Transverse colon (tissue), 4 donors: ENCODE measurements around the gene ZC3H4. TPM values are rescaled to one million over a fixed set of nuclear protein-coding genes. Genes with fewer than 3 reads are reported as not detected.
A peak's percentile ranks its signal among the peaks of the same experiment; 100 is the strongest.

Experiments
- DNase-seq: peaks from one replicate; pipeline ENCODE4 v3.0.0-alpha.2; 2019
- H3K27ac ChIP-seq, 4 donors: fragments of 200-600 bp; sonication (generic); 2 replicates each; pipeline ENCODE4 v1.5.1; 2016 to 2018; ENCODE audit warnings: inconsistent platforms in 4 of 4
- H3K27me3 ChIP-seq: fragments of 200-600 bp; sonication (generic); 2 replicates; pipeline ENCODE4 v1.5.1; 2017; ENCODE audit warnings: inconsistent platforms
- H3K36me3 ChIP-seq, 4 donors: fragments of 200-600 bp; sonication (generic); 2 replicates each; pipeline ENCODE4 v1.5.1; 2017 to 2019; ENCODE audit warnings: inconsistent platforms in 4 of 4
- H3K4me1 ChIP-seq, 4 donors: fragments of 200-600 bp; sonication (generic); 2 replicates each; pipeline ENCODE4 v1.5.1; 2017 to 2020; ENCODE audit warnings: inconsistent platforms in 4 of 4
- H3K4me3 ChIP-seq, 4 donors: fragments of 200-600 bp; sonication (generic); 1 replicate in 1 of 4; 2 replicates in 3 of 4; pipeline versions ENCODE4 v1.5.1 to v1.6.1; 2017 to 2019; ENCODE audit warnings: inconsistent platforms in 4 of 4
- H3K9me3 ChIP-seq, 2 donors: fragments of 200-600 bp; sonication (generic); 2 replicates each; pipeline ENCODE4 v1.5.1; 2017 to 2019; ENCODE audit warnings: inconsistent platforms in 2 of 2
- EP300 ChIP-seq: sonication (generic); formaldehyde crosslinking; IDR thresholded peaks from one replicate; pipeline ENCODE4 v1.6.1; 2017; ENCODE audit warnings: antibody characterized with exemption, low read depth
- POLR2A ChIP-seq: fragments of 450-650 bp; IDR thresholded peaks from one replicate; pipeline ENCODE4 v1.6.1; 2016; ENCODE audit warnings: antibody characterized with exemption, mild to moderate bottlenecking, moderate library complexity
- POLR2AphosphoS5 ChIP-seq, 3 donors: sonication (generic); formaldehyde crosslinking; IDR thresholded peaks; one replicate each; pipeline ENCODE4 v1.6.1; 2016; ENCODE audit warnings: antibody characterized with exemption in 3 of 3
- WGBS, 2 donors: methylation state at CpG; one replicate each; pipeline ENCODE4 v1.1.5; 2018; ENCODE audit warnings: low coverage in 1 of 2; 5-methylcytosine and 5-hydroxymethylcytosine counted together
- in situ Hi-C, 4 donors: fragments of 200-750 bp; cut with MboI; loops; one replicate each; pipeline versions ENCODE4 v1.15.0 to v1.15.1; 2017; ENCODE audit warnings: low sequenced_read_pairs in 3 of 4, low pct_ligation_motif_present in 1 of 4, low pct_unique_long_range_greater_than_20kb in 1 of 4
- intact Hi-C: fragments of 100-400 bp; cut with DNase I; formaldehyde crosslinking; loops from one replicate; pipeline ENCODE4 v1.15.1; 2023; ENCODE audit warnings: low total_unique reads
- total RNA-seq, 4 donors: library from RNA; depleted of rRNA; stranded (reverse); fragments of >200 nt; gene quantifications; one replicate each; pipeline ENCODE4 v1.1.0, GENCODE V29; 2016
- TF ChIP-seq, protein P1 (sequence below), 5 experiments: fragments of 200-600 bp in 3 of 5; fragments of 450-650 bp in 2 of 5; sonication (generic) in 3 of 5; IDR thresholded peaks; 1 replicate in 2 of 5; 2 replicates in 3 of 5; pipeline ENCODE4 v1.5.1; 2016 to 2017; ENCODE audit warnings: antibody characterized with exemption in 5 of 5, inconsistent platforms in 3 of 5, mild to moderate bottlenecking in 2 of 5, moderate library complexity in 1 of 5

ZC3H4 gene
- total RNA-seq, 4 donors from 2014 or later: 25.4 to 32.2 (median 28.0) TPM

DNA sequence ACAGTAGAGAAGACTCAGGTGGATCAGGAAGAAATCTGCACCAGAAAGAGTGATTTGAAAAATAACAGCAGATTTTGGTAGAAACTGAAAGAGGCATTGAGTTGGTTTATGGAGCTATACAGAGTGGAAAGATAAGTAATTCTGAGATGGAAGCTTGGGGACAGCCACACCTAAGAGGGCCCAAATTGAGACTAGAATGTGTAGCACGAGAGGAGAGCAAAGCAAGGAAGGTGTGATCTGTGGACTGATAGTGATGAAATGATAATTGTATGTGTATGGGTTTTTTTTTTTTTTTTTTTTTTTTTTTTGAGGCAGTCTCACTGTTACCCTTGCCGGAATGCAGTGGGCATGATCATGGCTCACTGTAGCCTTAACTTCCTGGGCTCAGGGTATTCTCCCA is 33.3 kb upstream of the ZC3H4 start:
- Histone ChIP-seq H3K27ac (peak overlapping the region in 2 of 4 donors; percentile 14 to 21), H3K9me3 (no peaks in the 10 kb centered on the region), H3K36me3 (peaks cover 0 to 35% (median 12%) of the 10 kb centered on the region in 4 donors), H3K4me3 (no peak overlapping the region), H3K4me1 (peaks cover 0 to 28% (median 6%) of the 10 kb centered on the region in 4 donors), H3K27me3 (no peaks in the 10 kb centered on the region)
- in situ Hi-C loops (loop anchor here in 2 of 4 donors (5.0 to 10.0 kb wide), 3 partner anchors 48 to 100 kb away; no protein-coding TSS in a partner anchor), intact Hi-C loops (loop anchor here (5.0 kb wide), 1 partner anchor 100 kb away; no protein-coding TSS in a partner anchor)
- TF ChIP-seq, protein P1, sequence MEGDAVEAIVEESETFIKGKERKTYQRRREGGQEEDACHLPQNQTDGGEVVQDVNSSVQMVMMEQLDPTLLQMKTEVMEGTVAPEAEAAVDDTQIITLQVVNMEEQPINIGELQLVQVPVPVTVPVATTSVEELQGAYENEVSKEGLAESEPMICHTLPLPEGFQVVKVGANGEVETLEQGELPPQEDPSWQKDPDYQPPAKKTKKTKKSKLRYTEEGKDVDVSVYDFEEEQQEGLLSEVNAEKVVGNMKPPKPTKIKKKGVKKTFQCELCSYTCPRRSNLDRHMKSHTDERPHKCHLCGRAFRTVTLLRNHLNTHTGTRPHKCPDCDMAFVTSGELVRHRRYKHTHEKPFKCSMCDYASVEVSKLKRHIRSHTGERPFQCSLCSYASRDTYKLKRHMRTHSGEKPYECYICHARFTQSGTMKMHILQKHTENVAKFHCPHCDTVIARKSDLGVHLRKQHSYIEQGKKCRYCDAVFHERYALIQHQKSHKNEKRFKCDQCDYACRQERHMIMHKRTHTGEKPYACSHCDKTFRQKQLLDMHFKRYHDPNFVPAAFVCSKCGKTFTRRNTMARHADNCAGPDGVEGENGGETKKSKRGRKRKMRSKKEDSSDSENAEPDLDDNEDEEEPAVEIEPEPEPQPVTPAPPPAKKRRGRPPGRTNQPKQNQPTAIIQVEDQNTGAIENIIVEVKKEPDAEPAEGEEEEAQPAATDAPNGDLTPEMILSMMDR (IDR thresholded peaks at IDR 0.05): no peak
- TF ChIP-seq POLR2A: no peak
- TF ChIP-seq EP300: no peak
- no peak for TF ChIP-seq POLR2AphosphoS5 (IDR thresholded peaks at IDR 0.05)
- DNase-seq: no peak
- 85 to 91% methylated on average over 2 of the region's 2 CpGs for WGBS, 2 donors

DNA sequence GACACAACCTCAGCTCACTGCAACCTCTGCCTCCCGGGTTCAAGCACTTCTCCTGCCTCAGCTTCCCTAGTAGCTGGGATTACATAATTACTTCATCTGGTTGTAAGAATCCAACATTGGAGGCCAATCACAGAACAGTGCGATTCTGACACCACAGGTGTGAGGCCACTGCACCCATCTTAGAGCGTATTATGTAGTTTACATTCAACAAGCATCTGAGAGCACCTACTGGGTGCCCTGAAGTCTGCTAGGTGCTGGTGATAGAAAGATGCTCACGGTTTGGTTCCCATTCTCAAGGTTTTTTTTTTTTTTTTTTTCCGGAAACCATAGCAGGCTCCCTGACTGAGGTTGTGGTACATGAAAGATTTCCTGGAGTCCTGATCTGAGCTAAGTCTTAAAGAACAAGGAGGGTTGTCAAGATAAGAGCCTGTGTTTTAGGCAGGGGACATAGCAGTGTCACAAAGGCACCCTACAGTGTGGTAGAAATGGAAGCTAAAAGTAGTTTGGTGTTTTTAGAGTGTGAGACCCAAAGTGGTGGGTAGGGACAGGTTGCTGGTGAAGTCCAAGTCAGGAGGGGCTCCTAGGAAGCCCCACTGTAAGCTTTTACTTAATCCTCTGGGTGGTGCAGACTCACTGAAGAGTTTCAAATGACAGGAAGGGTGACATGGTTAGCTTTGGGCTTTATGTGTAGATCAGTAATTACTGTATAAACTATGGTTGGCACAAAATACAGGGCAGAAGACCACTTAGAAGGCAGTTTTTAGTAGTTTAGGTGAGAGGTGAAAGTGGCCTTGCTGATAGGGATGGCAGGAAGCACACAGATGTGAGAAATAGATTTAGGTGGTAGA is 32.3 kb upstream of the ZC3H4 start:
- TF ChIP-seq EP300 (no peak), POLR2AphosphoS5 (IDR thresholded peaks at IDR 0.05) (no peak), POLR2A (no peak)
- TF ChIP-seq, protein P1 (IDR thresholded peaks at IDR 0.05): no peak
- no peaks in the 10 kb centered on the region for H3K9me3 ChIP-seq
- WGBS, 2 donors: 68 to 88% methylated on average over 4 to 5 of the region's 5 CpGs
- DNase-seq: no peak
- peaks cover 0 to 27% (median 11%) of the 10 kb centered on the region in 4 donors for H3K36me3 ChIP-seq
- peaks cover 0 to 34% (median 5%) of the 10 kb centered on the region in 4 donors for H3K4me1 ChIP-seq
- intact Hi-C loops (loop anchor here (5.0 kb wide), 1 partner anchor 101 kb away; no protein-coding TSS in a partner anchor), in situ Hi-C loops (loop anchor here in 2 of 4 donors (5.0 to 10.0 kb wide), 3 partner anchors 49 to 101 kb away; no protein-coding TSS in a partner anchor)
- peak overlapping the region; percentile 5 to 36 (median 14) for H3K27ac ChIP-seq
- no peaks in the 10 kb centered on the region for H3K27me3 ChIP-seq
- H3K4me3 ChIP-seq: no peak overlapping the region

DNA sequence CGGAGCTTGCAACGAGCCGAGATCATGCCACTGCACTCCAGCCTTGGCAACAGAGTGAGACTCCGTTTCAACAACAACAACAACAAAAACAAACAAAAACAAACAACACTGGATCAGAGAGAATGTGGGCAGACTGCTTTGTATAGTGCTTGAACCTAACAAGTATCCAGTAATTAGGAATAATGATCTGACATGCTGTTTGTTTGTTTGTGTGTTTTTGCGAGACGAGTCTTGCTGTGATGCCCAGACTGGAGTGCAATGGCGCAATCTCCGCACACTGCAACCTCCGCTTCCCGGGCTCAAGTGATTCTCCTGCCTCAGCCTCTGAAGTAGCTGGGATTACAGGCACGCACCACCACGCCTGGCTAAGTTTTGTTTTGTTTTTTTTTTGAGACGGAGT is 31.1 kb upstream of the ZC3H4 start:
- Histone ChIP-seq H3K27me3 (no peaks in the 10 kb centered on the region), H3K27ac (peak overlapping the region in 3 of 4 donors; percentile 60 to 70 (median 68)), H3K36me3 (peaks cover 0 to 18% (median 7%) of the 10 kb centered on the region in 4 donors), H3K4me1 (peaks cover 0 to 26% (median 6%) of the 10 kb centered on the region in 4 donors), H3K9me3 (no peaks in the 10 kb centered on the region), H3K4me3 (no peak overlapping the region)
- DNase-seq: no peak
- intact Hi-C loops (loop anchor here (5.0 kb wide), 1 partner anchor 103 kb away; no protein-coding TSS in a partner anchor), in situ Hi-C loops (loop anchor here in 2 of 4 donors (5.0 to 10.0 kb wide), 3 partner anchors 50 to 103 kb away; no protein-coding TSS in a partner anchor)
- no peak for TF ChIP-seq POLR2AphosphoS5 (IDR thresholded peaks at IDR 0.05)
- TF ChIP-seq, protein P1 (IDR thresholded peaks at IDR 0.05): no peak
- no peak for TF ChIP-seq POLR2A
- WGBS, 2 donors: 86 to 90% methylated on average over 7 to 13 of the region's 13 CpGs

DNA sequence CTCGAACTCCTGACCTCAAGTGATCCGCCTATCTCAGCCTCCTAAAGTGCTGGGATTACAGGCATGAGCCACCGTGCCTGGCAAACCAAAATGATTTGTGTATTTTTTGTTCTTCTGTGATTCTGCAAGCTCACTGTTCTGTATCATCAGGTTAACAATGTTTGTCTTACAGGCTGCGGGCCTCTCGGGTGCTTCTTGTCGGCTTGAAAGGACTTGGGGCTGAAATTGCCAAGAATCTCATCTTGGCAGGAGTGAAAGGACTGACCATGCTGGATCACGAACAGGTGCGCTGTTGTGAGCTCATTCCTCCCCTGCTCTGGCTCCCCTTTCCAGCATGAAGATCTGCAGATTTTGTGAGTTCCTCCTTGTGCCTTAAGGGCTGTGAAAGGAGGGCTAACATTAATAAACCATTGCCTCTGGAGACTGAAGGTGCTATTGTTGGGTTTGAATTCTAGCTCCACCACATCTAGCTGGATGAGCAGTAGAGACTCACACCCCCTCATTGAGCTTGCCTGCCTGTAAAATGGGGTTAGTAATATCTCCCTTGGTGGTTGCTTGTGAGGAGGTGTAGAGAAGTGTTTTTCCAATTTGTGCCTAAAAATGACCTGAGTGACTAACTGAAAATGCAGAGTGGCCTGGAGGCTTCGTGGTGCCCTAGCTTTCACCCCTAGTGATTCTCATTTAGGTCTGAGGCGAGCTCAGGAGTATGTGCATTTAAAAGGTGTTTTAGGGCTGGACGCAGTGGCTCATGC is 29.9 kb upstream of the ZC3H4 start:
- intact Hi-C loops: no loop called here
- DNase-seq: peak; percentile 9
- Histone ChIP-seq H3K4me1 (peaks cover 0 to 23% (median 6%) of the 10 kb centered on the region in 4 donors), H3K4me3 (no peak overlapping the region), H3K27ac (peak overlapping the region; percentile 54 to 70 (median 64)), H3K36me3 (peaks cover 0 to 18% (median 7%) of the 10 kb centered on the region in 4 donors), H3K9me3 (no peaks in the 10 kb centered on the region), H3K27me3 (no peaks in the 10 kb centered on the region)
- 72 to 100% methylated on average over 2 to 11 of the region's 11 CpGs for WGBS, 2 donors
- in situ Hi-C loops: loop anchor here in 1 of 4 donors (10.0 kb wide), 2 partner anchors 51 to 101 kb away; no protein-coding TSS in a partner anchor
- TF ChIP-seq EP300: no peak
- TF ChIP-seq POLR2AphosphoS5 (IDR thresholded peaks at IDR 0.05): peak; percentile 27 to 59 (median 53)
- no peak for TF ChIP-seq POLR2A
- TF ChIP-seq, protein P1 (IDR thresholded peaks at IDR 0.05): no peak
